Right atrium auricular region (tissue), 2 donors: ENCODE measurements around the gene MCF2L2. TPM values are rescaled to one million over a fixed set of nuclear protein-coding genes. Genes with fewer than 3 reads are reported as not detected.

Source experiments
- DNase-seq: peaks from one replicate; pipeline ENCODE4 v3.0.0-alpha.2; 2019; ENCODE audit warnings: low spot score
- H3K27ac ChIP-seq, 2 donors: fragments of 200-600 bp; sonication (generic); 1 replicate in 1 of 2; 2 replicates in 1 of 2; pipeline ENCODE4 v1.5.1; 2016 to 2019
- H3K27me3 ChIP-seq, 2 donors: fragments of 200-600 bp; sonication (generic); one replicate each; pipeline versions ENCODE4 v1.5.1 to v1.6.0; 2017 to 2019
- H3K36me3 ChIP-seq: fragments of 200-600 bp; sonication (generic); one replicate; pipeline ENCODE4 v1.5.1; 2016
- H3K4me1 ChIP-seq, 2 donors: fragments of 200-600 bp; sonication (generic); one replicate each; pipeline versions ENCODE4 v1.5.1 to v1.6.0; 2017 to 2019
- H3K4me3 ChIP-seq, 2 donors: fragments of 200-600 bp; sonication (generic); 1 replicate in 1 of 2; 2 replicates in 1 of 2; pipeline ENCODE4 v1.5.1; 2017 to 2019; ENCODE audit warnings: mild to moderate bottlenecking in 1 of 2, moderate library complexity in 1 of 2
- H3K9me3 ChIP-seq, 2 donors: fragments of 200-600 bp; sonication (generic); one replicate each; pipeline ENCODE4 v1.5.1; 2019
- total RNA-seq, 2 donors: library from RNA; depleted of rRNA; stranded (reverse); fragments of >200 nt; gene quantifications; one replicate each; pipeline ENCODE4 v1.1.0, GENCODE V29; 2016
- TF ChIP-seq, protein P1 (sequence below), 2 donors: fragments of 200-600 bp; sonication (generic); IDR thresholded peaks; one replicate each; pipeline ENCODE4 v1.5.1; 2019; ENCODE audit warnings: antibody characterized with exemption in 2 of 2

The MCF2L2 gene
- total RNA-seq, 2 donors from 2014 or later: 0.08 TPM; not detected in 1

DNA sequence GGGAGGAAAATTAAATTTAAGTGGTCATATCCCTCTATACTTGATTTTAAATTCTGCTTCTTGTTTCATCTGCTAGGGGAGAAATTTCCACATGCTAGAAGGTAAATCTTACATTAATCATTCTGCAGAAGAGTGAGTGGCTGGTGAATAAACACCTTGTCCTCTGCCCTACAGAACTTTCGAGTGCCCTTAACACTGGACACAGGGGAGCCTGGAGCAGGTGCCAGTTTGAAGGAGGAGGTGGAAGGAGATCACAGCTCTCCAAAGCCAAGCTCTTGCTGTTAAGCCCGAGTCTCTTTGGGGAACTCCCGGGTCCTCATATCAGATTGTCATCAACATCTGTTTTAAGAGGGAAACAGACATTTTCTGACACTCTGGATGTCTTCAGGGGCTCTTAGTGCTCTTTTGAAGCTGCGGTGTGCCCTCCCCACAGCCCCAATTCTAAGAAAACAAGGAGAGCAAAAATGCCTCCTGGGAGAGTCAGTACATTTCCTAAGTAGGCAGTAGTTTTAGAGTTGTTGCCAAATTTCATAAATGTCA lies 297.2 kb downstream of the MCF2L2 start:
- TF ChIP-seq, protein P1, sequence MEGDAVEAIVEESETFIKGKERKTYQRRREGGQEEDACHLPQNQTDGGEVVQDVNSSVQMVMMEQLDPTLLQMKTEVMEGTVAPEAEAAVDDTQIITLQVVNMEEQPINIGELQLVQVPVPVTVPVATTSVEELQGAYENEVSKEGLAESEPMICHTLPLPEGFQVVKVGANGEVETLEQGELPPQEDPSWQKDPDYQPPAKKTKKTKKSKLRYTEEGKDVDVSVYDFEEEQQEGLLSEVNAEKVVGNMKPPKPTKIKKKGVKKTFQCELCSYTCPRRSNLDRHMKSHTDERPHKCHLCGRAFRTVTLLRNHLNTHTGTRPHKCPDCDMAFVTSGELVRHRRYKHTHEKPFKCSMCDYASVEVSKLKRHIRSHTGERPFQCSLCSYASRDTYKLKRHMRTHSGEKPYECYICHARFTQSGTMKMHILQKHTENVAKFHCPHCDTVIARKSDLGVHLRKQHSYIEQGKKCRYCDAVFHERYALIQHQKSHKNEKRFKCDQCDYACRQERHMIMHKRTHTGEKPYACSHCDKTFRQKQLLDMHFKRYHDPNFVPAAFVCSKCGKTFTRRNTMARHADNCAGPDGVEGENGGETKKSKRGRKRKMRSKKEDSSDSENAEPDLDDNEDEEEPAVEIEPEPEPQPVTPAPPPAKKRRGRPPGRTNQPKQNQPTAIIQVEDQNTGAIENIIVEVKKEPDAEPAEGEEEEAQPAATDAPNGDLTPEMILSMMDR (IDR thresholded peaks at IDR 0.05): no peak
- Histone ChIP-seq H3K9me3 (peaks cover 0 to 19% of the 10 kb centered on the region in 2 donors), H3K4me1 (no peaks in the 10 kb centered on the region), H3K27ac (no peak overlapping the region), H3K27me3 (no peaks in the 10 kb centered on the region), H3K4me3 (no peak overlapping the region), H3K36me3 (no peaks in the 10 kb centered on the region)
- DNase-seq: no peak

DNA sequence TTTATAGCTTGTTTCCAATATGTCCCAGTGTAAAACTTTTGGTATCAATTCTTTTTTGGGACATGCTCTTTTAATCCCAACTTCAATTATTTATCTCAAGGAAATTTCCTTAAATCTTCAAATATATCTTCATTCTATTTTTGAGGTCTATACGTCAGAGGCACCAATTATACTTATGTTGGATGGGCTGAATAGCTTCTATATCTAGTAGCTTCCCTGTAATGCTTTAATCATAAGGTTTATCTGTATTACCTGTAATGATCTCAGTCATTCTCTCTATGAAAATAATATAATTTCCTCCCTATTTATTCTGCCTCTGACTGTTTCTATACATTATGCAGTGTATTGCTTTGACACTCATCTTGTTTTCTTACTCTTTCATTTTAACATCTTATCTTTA lies 299.2 kb downstream of the MCF2L2 start:
- H3K9me3 ChIP-seq: peaks cover 0 to 19% of the 10 kb centered on the region in 2 donors
- TF ChIP-seq, protein P1 (IDR thresholded peaks at IDR 0.05): no peak
- no peaks in the 10 kb centered on the region for H3K36me3 ChIP-seq
- H3K4me1 ChIP-seq: no peaks in the 10 kb centered on the region
- H3K27me3 ChIP-seq: no peaks in the 10 kb centered on the region
- no peak overlapping the region for H3K27ac ChIP-seq
- DNase-seq: no peak
- no peak overlapping the region for H3K4me3 ChIP-seq

DNA sequence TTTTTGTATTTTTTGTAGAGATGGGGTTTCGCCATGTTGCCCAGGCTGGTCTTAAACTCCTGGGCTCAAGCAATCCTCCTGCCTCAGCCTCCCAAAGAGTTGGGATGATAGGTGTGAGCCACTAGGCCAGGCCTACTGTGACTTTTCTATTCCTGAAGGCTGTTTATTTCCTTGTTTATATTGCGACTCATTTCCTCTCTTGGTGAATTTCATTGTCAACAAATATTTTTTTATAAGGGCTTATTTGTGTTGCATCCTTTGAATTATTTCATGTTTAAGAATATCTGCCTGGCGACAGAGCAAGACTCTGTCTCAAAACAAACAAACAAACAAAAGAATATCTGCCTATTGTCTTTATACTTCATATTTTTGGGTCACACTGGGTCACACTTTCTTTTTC lies 299.7 kb downstream of the MCF2L2 start:
- Histone ChIP-seq H3K4me3 (no peak overlapping the region), H3K9me3 (peaks cover 0 to 19% of the 10 kb centered on the region in 2 donors), H3K4me1 (no peaks in the 10 kb centered on the region), H3K27ac (no peak overlapping the region), H3K36me3 (no peaks in the 10 kb centered on the region), H3K27me3 (no peaks in the 10 kb centered on the region)
- no peak for DNase-seq
- TF ChIP-seq, protein P1 (IDR thresholded peaks at IDR 0.05): no peak

Other genes starting within 250 kb of the MCF2L2 start
- 1 to 10 TPM; 1.7 to 2.0 TPM for gene B3GNT5, start 175.4 kb downstream of the MCF2L2 start, total RNA-seq
- 1 to 10 TPM in 1 of 2 donors, under 1 TPM in 1; 0.41 to 1.4 TPM for gene KLHL6, start 127.1 kb upstream of the MCF2L2 start, total RNA-seq
- gene KLHL24, start 207.0 kb upstream of the MCF2L2 start, total RNA-seq: 100 to 1,000 TPM; 135 to 210 TPM